Measurements from ENCODE around the gene LAMA3. TPM values are rescaled to one million over a fixed set of nuclear protein-coding genes. Genes with fewer than 3 reads are reported as not detected.

LAMA3 gene
- total and polyA plus RNA-seq, 2 donors (not counting 1 experiment from before 2014, with no cell fraction given) = 0.75 to 13.2 TPM

- H3K9ac ChIP-seq (ENCODE audit: insufficient read depth, low read length) = no peak overlapping the region
- no peaks in the 10 kb centered on the region for H3K36me3 ChIP-seq (ENCODE audit: control insufficient read depth, insufficient read depth, low read length)
- H2AFZ ChIP-seq (ENCODE audit: low read length) = no peak overlapping the region
- H3K4me1 ChIP-seq (ENCODE audit: control insufficient read depth, extremely low read depth, insufficient read depth, low read length) = peaks cover 6% of the 10 kb centered on the region
- peak overlapping the region; percentile 57 for H3K27ac ChIP-seq (ENCODE audit: insufficient read depth, low read length)
- DNase-seq (ENCODE audit: low read depth in 2 of 2) = no peak
- H3K79me2 ChIP-seq (ENCODE audit: control insufficient read depth, insufficient read depth, low read length) = no peaks in the 10 kb centered on the region
- H4K20me1 ChIP-seq (ENCODE audit: control insufficient read depth, extremely low read depth, insufficient read depth, low read length) = no peaks in the 10 kb centered on the region
- no peaks in the 10 kb centered on the region for H3K27me3 ChIP-seq (ENCODE audit: control insufficient read depth, insufficient read depth, low read length)
- TF ChIP-seq EZH2 (IDR thresholded peaks at IDR 0.05; ENCODE audit: low read length, missing control alignments) (no peak), CTCF (conservative IDR thresholded peaks at IDR 0.05 in 1 of 2, IDR thresholded peaks at IDR 0.05 in 1 of 2; ENCODE audit: low read depth in 1 of 2, low read length in 2 of 2) (no peak)
- H3K4me3 ChIP-seq (replicated peaks in 1 of 4; ENCODE audit: control extremely low read depth in 1 of 4, insufficient read depth in 1 of 4, low read depth in 3 of 4, low read length in 4 of 4) = no peak overlapping the region
- no peak overlapping the region for H3K4me2 ChIP-seq (ENCODE audit: extremely low read depth, insufficient read depth, low read length)
- no peaks in the 10 kb centered on the region for H3K9me3 ChIP-seq (ENCODE audit: control insufficient read depth, insufficient read depth, low read depth, low read length)
Observed at GRCh38 chr18:23983112-23983511, 293.9 kb downstream of the LAMA3 start.

GRCh38 chr18:23986600-23987359 lies 297.5 kb downstream of the LAMA3 start:
- Histone ChIP-seq H2AFZ (ENCODE audit: low read length) (no peak overlapping the region), H3K9me3 (ENCODE audit: control insufficient read depth, insufficient read depth, low read depth, low read length) (no peaks in the 10 kb centered on the region), H3K9ac (ENCODE audit: insufficient read depth, low read length) (no peak overlapping the region), H3K4me2 (ENCODE audit: extremely low read depth, insufficient read depth, low read length) (no peak overlapping the region), H3K79me2 (ENCODE audit: control insufficient read depth, insufficient read depth, low read length) (no peaks in the 10 kb centered on the region), H4K20me1 (ENCODE audit: control insufficient read depth, extremely low read depth, insufficient read depth, low read length) (no peaks in the 10 kb centered on the region), H3K36me3 (ENCODE audit: control insufficient read depth, insufficient read depth, low read length) (no peaks in the 10 kb centered on the region), H3K4me1 (ENCODE audit: control insufficient read depth, extremely low read depth, insufficient read depth, low read length) (peaks cover 6% of the 10 kb centered on the region), H3K27ac (ENCODE audit: insufficient read depth, low read length) (no peak overlapping the region), H3K4me3 (replicated peaks in 1 of 4; ENCODE audit: control extremely low read depth in 1 of 4, insufficient read depth in 1 of 4, low read depth in 3 of 4, low read length in 4 of 4) (no peak overlapping the region), H3K27me3 (ENCODE audit: control insufficient read depth, insufficient read depth, low read length) (no peaks in the 10 kb centered on the region)
- no peak for DNase-seq (ENCODE audit: low read depth in 2 of 2)
- TF ChIP-seq CTCF (conservative IDR thresholded peaks at IDR 0.05 in 1 of 2, IDR thresholded peaks at IDR 0.05 in 1 of 2; ENCODE audit: low read depth in 1 of 2, low read length in 2 of 2) = no peak
- no peak for TF ChIP-seq EZH2 (IDR thresholded peaks at IDR 0.05; ENCODE audit: low read length, missing control alignments)

DNA sequence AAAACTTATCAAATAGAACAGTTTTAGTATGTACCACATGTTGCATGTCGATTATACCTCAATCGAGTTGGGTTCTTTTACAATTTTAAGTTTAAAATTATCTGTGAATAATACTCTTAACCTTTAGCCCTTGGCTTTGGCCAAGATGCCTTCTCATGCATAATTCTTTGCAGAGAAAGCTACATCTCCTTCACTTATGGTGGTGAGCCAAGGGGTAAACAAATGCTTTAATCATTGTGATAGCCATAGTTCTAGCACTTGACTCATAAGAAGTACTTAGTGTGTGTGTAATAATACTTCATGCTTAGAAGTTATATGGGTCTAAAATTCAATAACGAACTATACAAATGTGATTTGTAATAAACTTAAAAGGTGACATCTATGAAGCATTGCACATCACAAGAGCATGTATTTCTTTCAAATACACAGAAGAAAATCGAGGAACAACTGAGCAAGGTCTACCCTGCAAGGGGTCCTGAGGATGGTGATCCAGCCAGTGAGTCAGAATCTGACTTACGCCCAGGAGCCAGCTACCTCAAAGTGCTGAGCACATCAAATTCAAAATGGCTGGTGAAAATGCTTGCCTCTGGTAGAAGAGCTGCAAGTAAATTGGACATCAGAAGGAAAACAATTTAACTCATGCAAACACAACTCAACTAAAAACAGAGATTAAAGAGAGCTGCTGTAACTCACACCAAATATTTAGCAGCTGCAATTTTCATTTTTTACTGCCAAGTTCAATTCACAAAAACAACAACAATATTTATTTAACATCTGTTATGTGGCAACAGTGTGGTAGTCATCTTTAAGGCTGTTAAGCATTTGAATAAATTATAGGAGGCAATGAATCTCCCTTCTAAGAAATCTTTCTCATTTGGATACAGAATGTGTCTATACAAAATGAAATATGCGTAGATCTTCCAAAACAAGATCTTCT lies 301.5 kb downstream of the LAMA3 start:
- no peak overlapping the region for H2AFZ ChIP-seq (ENCODE audit: low read length)
- no peak overlapping the region for H3K4me3 ChIP-seq (replicated peaks in 1 of 4; ENCODE audit: control extremely low read depth in 1 of 4, insufficient read depth in 1 of 4, low read depth in 3 of 4, low read length in 4 of 4)
- H4K20me1 ChIP-seq (ENCODE audit: control insufficient read depth, extremely low read depth, insufficient read depth, low read length) = no peaks in the 10 kb centered on the region
- H3K9ac ChIP-seq (ENCODE audit: insufficient read depth, low read length) = no peak overlapping the region
- H3K9me3 ChIP-seq (ENCODE audit: control insufficient read depth, insufficient read depth, low read depth, low read length) = no peaks in the 10 kb centered on the region
- TF ChIP-seq CTCF (conservative IDR thresholded peaks at IDR 0.05 in 1 of 2, IDR thresholded peaks at IDR 0.05 in 1 of 2; ENCODE audit: low read depth in 1 of 2, low read length in 2 of 2) (no peak), EZH2 (IDR thresholded peaks at IDR 0.05; ENCODE audit: low read length, missing control alignments) (no peak)
- H3K4me2 ChIP-seq (ENCODE audit: extremely low read depth, insufficient read depth, low read length) = no peak overlapping the region
- no peak overlapping the region for H3K27ac ChIP-seq (ENCODE audit: insufficient read depth, low read length)
- DNase-seq (ENCODE audit: low read depth in 2 of 2) = peak; percentile 8 to 61
- no peaks in the 10 kb centered on the region for H3K36me3 ChIP-seq (ENCODE audit: control insufficient read depth, insufficient read depth, low read length)
- no peaks in the 10 kb centered on the region for H3K4me1 ChIP-seq (ENCODE audit: control insufficient read depth, extremely low read depth, insufficient read depth, low read length)
- no peaks in the 10 kb centered on the region for H3K27me3 ChIP-seq (ENCODE audit: control insufficient read depth, insufficient read depth, low read length)
- H3K79me2 ChIP-seq (ENCODE audit: control insufficient read depth, insufficient read depth, low read length) = no peaks in the 10 kb centered on the region
